GM12878 (cell line): ENCODE results near the gene KIAA0825. TPM values are rescaled to one million over a fixed set of nuclear protein-coding genes. Genes with fewer than 3 reads are reported as not detected.

Source experiments
- ATAC-seq: fragments of 200-7000 bp; cut with Tn5 transposase; 3 replicates; pipeline ENCODE4 v1.9.1; 2020; ENCODE audit warnings: mild to moderate bottlenecking, moderate library complexity
- BruUV-seq: library from RNA; stranded (reverse); fragments of 400-500 nt; replicated peaks from 2 replicates; lab custom pipeline; 2021; lab: Mats Ljungman, UMichigan
- CTCF ChIA-PET: fragments of 300-600 bp; sonication (Branson Sonifier 250); formaldehyde crosslinking; extraction: SDS; loops from one replicate; lab custom pipeline; 2021; ENCODE audit warnings: inconsistent platforms; lab: Yijun Ruan, JAX
- POLR2A ChIA-PET: fragments of 350-600 bp; formaldehyde crosslinking; extraction: SDS; loops from one replicate; lab custom pipeline; 2021; ENCODE audit warnings: inconsistent platforms; lab: Charles Lee
- RAD21 ChIA-PET: fragments of 300-600 bp; sonication (Branson Sonifier 250); formaldehyde crosslinking; loops from one replicate; lab custom pipeline; 2023; ENCODE audit warnings: antibody characterized with exemption; ENCODE audit not compliant: unreplicated experiment; lab: Charles Lee
- SMC1A ChIA-PET: fragments of 300-600 bp; sonication (Branson Sonifier 250); formaldehyde crosslinking; loops from one replicate; lab custom pipeline; 2023; ENCODE audit not compliant: unreplicated experiment, uncharacterized antibody; lab: Charles Lee
- DNase-seq: peaks from one replicate; pipeline ENCODE4 v3.0.0-alpha.2; 2011; ENCODE audit warnings: low read depth, low spot score
- FAIRE-seq: peaks from 3 replicates; lab custom pipeline; 2011; peaks lifted over from hg19 to GRCh38; lab: Jason Lieb, UNC
- H2AFZ ChIP-seq: 2 replicates; pipeline ENCODE4 v1.6.0; 2011; ENCODE audit warnings: low read depth, low read length, control low read depth; ENCODE audit not compliant: control insufficient read depth
- H3K27ac ChIP-seq: 2 replicates; pipeline ENCODE4 v1.5.1; 2011; ENCODE audit warnings: control low read depth; ENCODE audit not compliant: control insufficient read depth, insufficient read depth
- H3K27me3 ChIP-seq, 2 experiments: replicated peaks in 1 of 2; 2 replicates each; pipeline versions ENCODE4 v1.6.0 to v1.6.1; 2011; ENCODE audit warnings: low read length in 1 of 2; ENCODE audit not compliant: control insufficient read depth in 2 of 2, insufficient read depth in 2 of 2
- H3K36me3 ChIP-seq, 2 experiments: 2 replicates each; pipeline ENCODE4 v1.5.1; 2011; ENCODE audit warnings: low read length in 1 of 2; ENCODE audit not compliant: control insufficient read depth in 2 of 2, insufficient read depth in 2 of 2
- H3K4me1 ChIP-seq: 2 replicates; pipeline ENCODE4 v1.6.1; 2011; ENCODE audit warnings: mild to moderate bottlenecking, low read length, moderate library complexity, mixed read lengths; ENCODE audit not compliant: control insufficient read depth, insufficient read depth
- H3K4me2 ChIP-seq: 2 replicates; pipeline ENCODE4 v1.6.0; 2011; ENCODE audit warnings: control low read depth; ENCODE audit not compliant: control insufficient read depth, insufficient read depth
- H3K4me3 ChIP-seq: fragments of 200-600 bp; sonication (generic); 2 replicates; pipeline ENCODE4 v1.5.1; 2016
- H3K79me2 ChIP-seq: 2 replicates; pipeline ENCODE4 v1.6.0; 2011; ENCODE audit warnings: low read length; ENCODE audit not compliant: control insufficient read depth, insufficient read depth
- H3K9ac ChIP-seq: 2 replicates; pipeline ENCODE4 v1.8.0; 2011; ENCODE audit warnings: low read length, control low read depth, mixed read lengths; ENCODE audit not compliant: control insufficient read depth, insufficient read depth
- H3K9me3 ChIP-seq: replicated peaks from 3 replicates; pipeline ENCODE4 v1.5.1; 2011; ENCODE audit warnings: mild to moderate bottlenecking, low read length; ENCODE audit not compliant: control insufficient read depth, insufficient read depth
- H4K20me1 ChIP-seq: 2 replicates; pipeline ENCODE4 v1.6.0; 2011; ENCODE audit not compliant: control insufficient read depth, insufficient read depth
- CBX5 ChIP-seq: sonication (generic); IDR thresholded peaks from 2 replicates; pipeline ENCODE4 v1.6.1; 2016; ENCODE audit warnings: low read depth, moderate library complexity, mild to moderate bottlenecking, inconsistent platforms
- EED ChIP-seq: sonication (generic); IDR thresholded peaks from 2 replicates; pipeline ENCODE4 v1.6.1; 2016; ENCODE audit warnings: antibody characterized with exemption, low read depth
- EP300 ChIP-seq, 2 experiments: fragments of 150-350 bp in 1 of 2; IDR thresholded peaks; 2 replicates each; pipeline ENCODE4 v1.6.1; 2011 to 2012; ENCODE audit warnings: low read depth in 2 of 2, low read length in 2 of 2, borderline replicate concordance in 1 of 2, improper control_type of control experiment in 1 of 2, inconsistent platforms in 1 of 2; ENCODE audit not compliant: control insufficient read depth in 1 of 2
- GABPA ChIP-seq: IDR thresholded peaks from 2 replicates; pipeline ENCODE4 v1.6.1; 2014; ENCODE audit warnings: antibody characterized with exemption, low read depth, mild to moderate bottlenecking, inconsistent platforms
- KAT2A ChIP-seq: conservative IDR thresholded peaks from 2 replicates; pipeline ENCODE4 v1.6.1; 2011; ENCODE audit warnings: low read depth, low read length; ENCODE audit not compliant: control insufficient read depth
- MXI1 ChIP-seq: fragments of 150-350 bp; IDR thresholded peaks from 2 replicates; pipeline ENCODE4 v1.6.1; 2011; ENCODE audit warnings: low read depth, mild to moderate bottlenecking, inconsistent platforms, low read length, improper control_type of control experiment
- NFYB ChIP-seq: IDR thresholded peaks from 2 replicates; pipeline ENCODE4 v1.6.1; 2011; ENCODE audit warnings: low read depth, mild to moderate bottlenecking, low read length, improper control_type of control experiment, moderate library complexity; ENCODE audit not compliant: insufficient read depth
- PAX8 ChIP-seq: fragments of 450-650 bp; IDR thresholded peaks from 2 replicates; pipeline ENCODE4 v1.6.1; 2017; ENCODE audit warnings: mild to moderate bottlenecking, moderate library complexity
- SRF ChIP-seq, 2 experiments: IDR thresholded peaks; 2 replicates each; pipeline ENCODE4 v1.6.1; 2011; ENCODE audit warnings: low read depth in 2 of 2, low read length in 2 of 2, mild to moderate bottlenecking in 1 of 2, moderate library complexity in 1 of 2
- TARDBP ChIP-seq: IDR thresholded peaks from 2 replicates; pipeline ENCODE4 v1.6.1; 2016; ENCODE audit warnings: borderline replicate concordance
- TBL1XR1 ChIP-seq: IDR thresholded peaks from 2 replicates; pipeline ENCODE4 v1.6.1; 2012; ENCODE audit warnings: low read depth, low read length, improper control_type of control experiment
- WGBS: methylation state at CpG from one replicate; pipeline ENCODE4 v1.1.6; 2016; ENCODE audit warnings: low lambda C conversion rate; ENCODE audit not compliant: insufficient replicate concordance, insufficient coverage; ENCODE audit errors: missing lambda C conversion rate; 5-methylcytosine and 5-hydroxymethylcytosine counted together
- in situ Hi-C: fragments of 300-500 bp; cut with MboI; formaldehyde crosslinking; loops from 9 replicates; pipeline ENCODE4 v1.14.3; 2018; ENCODE audit warnings: mixed read lengths
- intact Hi-C: fragments of 100-400 bp; cut with micrococcal nuclease; formaldehyde crosslinking; loops from one replicate; pipeline ENCODE4 v1.14.2; 2022; ENCODE audit not compliant: unreplicated experiment
- polyA plus RNA-seq, 11 experiments: library from polyadenylated mRNA; depleted of rRNA in 4 of 11; unstranded in 6 of 11; stranded (reverse) in 5 of 11; fragments of >200 nt; fragmentation: Nextera tagmentation in 4 of 11; fragmentation: Illumina TruSeq in 1 of 11; extraction: Ambion mirVana in 4 of 11; extraction: Trizol in 1 of 11; gene quantifications; 1 replicate in 1 of 11; 2 replicates in 10 of 11; pipeline versions ENCODE4 v1.2.1 to v1.2.3, GENCODE V29; 2011 to 2016; ENCODE audit warnings: inconsistent platforms in 2 of 11, missing spikeins in 2 of 11, low read depth in 1 of 11
- total RNA-seq, 4 experiments: library from RNA; depleted of rRNA in 3 of 4; stranded (reverse); fragments of >200 nt in 3 of 4; fragmentation: Illumina TruSeq in 1 of 4; extraction: Trizol in 1 of 4; gene quantifications; 2 replicates each; pipeline versions ENCODE4 v1.2.1 to v1.2.3, GENCODE V29; 2013 to 2021

Gene KIAA0825
- total and polyA plus RNA-seq, 10 of the 15 experiments (the other 5 are each of a cell fraction or from before 2014, with no cell fraction given): 0.55 to 1.9 (median 1.5) TPM

DNA sequence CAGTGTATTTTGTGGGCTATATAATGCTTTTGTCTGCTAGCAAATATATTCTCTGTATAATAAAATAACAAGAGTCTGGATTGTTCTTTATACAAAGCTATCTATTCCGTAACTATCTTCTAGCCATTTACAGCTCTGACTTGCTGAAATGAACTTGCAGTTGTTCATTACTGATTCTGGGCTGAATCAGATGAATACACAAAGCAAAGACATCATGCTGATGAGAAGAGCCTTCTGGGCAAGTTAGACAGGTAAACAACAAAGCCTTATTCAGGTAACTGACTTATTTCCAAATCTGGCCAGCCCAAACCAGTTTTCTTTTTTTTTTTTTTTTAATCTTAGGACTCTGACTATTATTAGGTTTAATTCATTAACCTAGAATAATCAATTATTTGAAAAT lies 255.5 kb downstream of the KIAA0825 start (continued):
- TF ChIP-seq TBL1XR1: no peak
- TF ChIP-seq, all 136 proteins: peak for 0

GRCh38 chr5:94361832-94362796 lies 256.3 kb downstream of the KIAA0825 start:
- H3K79me2 ChIP-seq: no peaks in the 10 kb centered on the region
- ChIA-PET POLR2A (no interaction called here), RAD21 (no interaction called here), SMC1A (interaction anchor here (0.6 to 1.1 kb wide), 3 partner anchors 8 to 478 kb away, joined by 3 to 4 read pairs (median 3); no protein-coding TSS in a partner anchor), CTCF (interaction anchor here (1.2 kb wide), 1 partner anchor 9 kb away, joined by 3 read pairs; no protein-coding TSS in a partner anchor)
- intact Hi-C loops (no loop called here), in situ Hi-C loops (no loop called here)
- H3K27me3 ChIP-seq: no peaks in the 10 kb centered on the region
- no peaks in the 10 kb centered on the region for H3K4me1 ChIP-seq
- DNase-seq: no peak
- no peak for ATAC-seq
- H3K36me3 ChIP-seq: no peaks in the 10 kb centered on the region
- no peaks in the 10 kb centered on the region for H4K20me1 ChIP-seq
- no peaks in the 10 kb centered on the region for H3K9me3 ChIP-seq
- WGBS: 17% methylated on average over 5 of the region's 5 CpGs
- no peak overlapping the region for H3K4me3 ChIP-seq
- BruUV-seq: no TSS peak
- no peak overlapping the region for H3K27ac ChIP-seq
- no peak overlapping the region for H2AFZ ChIP-seq
- no peak for FAIRE-seq
- no peak for TF ChIP-seq MXI1
- no peak for TF ChIP-seq NFYB
- TF ChIP-seq PAX8: no peak
- TF ChIP-seq GABPA: no peak
- no peak for TF ChIP-seq TARDBP
- TF ChIP-seq CBX5: no peak
- no peak for TF ChIP-seq SRF (IDR thresholded peaks at IDR 0.05; ENCODE audit: low read depth in 2 of 2, low read length in 2 of 2)
- no peak for TF ChIP-seq EED
- TF ChIP-seq EP300 (IDR thresholded peaks at IDR 0.05; ENCODE audit: borderline replicate concordance in 1 of 2, control insufficient read depth in 1 of 2, low read depth in 2 of 2, low read length in 2 of 2): no peak
- TF ChIP-seq KAT2A: no peak
- no peak overlapping the region for H3K4me2 ChIP-seq
- H3K9ac ChIP-seq: no peak overlapping the region
